GM12892 (cell line): ENCODE data around the gene PATE4. TPM values are rescaled to one million over a fixed set of nuclear protein-coding genes. Genes with fewer than 3 reads are reported as not detected.
"Not testable (repeated sequence)": the region's sequence is repeated elsewhere in the genome, so short reads cannot be mapped to it uniquely, and the experiment has no call there.

Source experiments
- DNase-seq: peaks from one replicate; pipeline ENCODE4 v3.0.0; 2011; ENCODE audit not compliant: insufficient read length
- FAIRE-seq: peaks from 2 replicates; lab custom pipeline; 2011; peaks lifted over from hg19 to GRCh38; lab: Jason Lieb, UNC
- POLR2A ChIP-seq: IDR thresholded peaks from 2 replicates; pipeline ENCODE4 v1.6.1; 2011; ENCODE audit warnings: low read depth, low read length, control low read depth
- POLR2AphosphoS5 ChIP-seq: IDR thresholded peaks from 2 replicates; pipeline ENCODE4 v1.6.1; 2011; ENCODE audit warnings: low read depth, low read length, control low read depth
- TAF1 ChIP-seq: IDR thresholded peaks from 2 replicates; pipeline ENCODE4 v1.6.1; 2011; ENCODE audit warnings: low read depth, mild to moderate bottlenecking, control low read depth, low read length, borderline replicate concordance
- polyA plus RNA-seq: library from polyadenylated mRNA; unstranded; fragments of >200 nt; gene quantifications from one replicate; pipeline ENCODE4 v1.2.1, GENCODE V29; 2012; ENCODE audit warnings: missing spikeins, inconsistent platforms; ENCODE audit not compliant: missing spikeins

Gene PATE4, protein sequence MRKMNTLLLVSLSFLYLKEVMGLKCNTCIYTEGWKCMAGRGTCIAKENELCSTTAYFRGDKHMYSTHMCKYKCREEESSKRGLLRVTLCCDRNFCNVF
- not detected for polyA plus RNA-seq

DNA sequence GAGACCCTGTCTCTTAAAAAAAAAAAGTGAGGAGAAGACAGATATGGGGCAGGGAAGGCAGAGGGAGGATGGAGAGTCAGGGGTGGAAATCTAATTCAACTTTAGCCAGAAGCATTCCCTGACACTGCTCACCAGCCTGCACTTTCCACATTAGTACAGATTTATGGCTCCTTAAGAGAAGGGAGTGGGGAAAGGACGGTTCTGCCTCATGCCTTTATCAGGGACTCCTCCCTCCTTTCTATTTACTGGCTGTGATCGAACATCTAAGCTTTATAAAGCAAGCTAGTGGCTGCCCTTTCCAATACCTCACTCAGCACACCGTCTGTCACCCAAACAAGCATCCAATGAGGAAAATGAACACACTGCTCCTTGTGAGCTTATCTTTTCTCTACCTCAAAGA lies at the start of gene PATE4:
PATE4 (plus strand) TSS at position 301 of the 400 bp plus-strand sequence; CDS start at position 345, 44 bp downstream.
- FAIRE-seq (no peak), DNase-seq (no peak)
- TF ChIP-seq TAF1: no peak
- TF ChIP-seq POLR2AphosphoS5: no peak
- TF ChIP-seq POLR2A: no peak

- no peak for DNase-seq
- FAIRE-seq: no peak
- TF ChIP-seq TAF1 (no peak), POLR2A (no peak), POLR2AphosphoS5 (no peak)
Observed at GRCh38 chr11:125784678-125785077, 48.4 kb upstream of the PATE4 start.

DNA sequence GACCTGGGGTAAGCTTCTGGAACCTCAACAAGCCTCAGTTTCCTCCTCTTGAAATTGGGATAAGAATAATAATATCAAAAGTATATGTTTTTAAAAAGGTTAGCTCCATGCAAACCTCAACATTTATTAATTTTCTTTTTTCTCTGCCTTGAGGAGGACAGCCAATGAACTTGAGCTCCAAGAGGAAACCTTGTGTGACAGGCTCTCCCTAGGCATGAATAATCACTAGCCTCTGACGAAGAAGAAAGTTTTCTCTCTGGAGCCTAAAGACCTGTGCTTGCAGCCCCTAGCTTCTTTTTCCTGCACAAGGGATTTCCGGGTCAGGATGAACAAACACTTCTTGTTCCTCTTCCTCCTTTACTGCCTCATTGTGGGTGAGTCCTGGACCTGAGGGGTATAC lies 45.3 kb upstream of the PATE4 start, which contains the start of gene PATE3:
PATE3 (plus strand) TSS at position 301 of the 400 bp plus-strand sequence; CDS start at position 326, 25 bp downstream.
- FAIRE-seq: no peak
- TF ChIP-seq POLR2AphosphoS5 (no peak), TAF1 (no peak), POLR2A (no peak)
- no peak for DNase-seq

- FAIRE-seq (no peak), DNase-seq (no peak)
- TF ChIP-seq TAF1 (no peak), POLR2A (no peak), POLR2AphosphoS5 (no peak)
Observed at GRCh38 chr11:125790825-125791224, 42.3 kb upstream of the PATE4 start.

- TF ChIP-seq TAF1 (no peak), POLR2AphosphoS5 (no peak), POLR2A (no peak)
- DNase-seq (no peak), FAIRE-seq (no peak)
Observed at GRCh38 chr11:125797641-125798040, 35.5 kb upstream of the PATE4 start.

GRCh38 chr11:125799808-125800207 lies 33.3 kb upstream of the PATE4 start:
- TF ChIP-seq POLR2A: no peak
- no peak for TF ChIP-seq POLR2AphosphoS5
- no peak for TF ChIP-seq TAF1
- no peak for FAIRE-seq
- no peak for DNase-seq

DNA sequence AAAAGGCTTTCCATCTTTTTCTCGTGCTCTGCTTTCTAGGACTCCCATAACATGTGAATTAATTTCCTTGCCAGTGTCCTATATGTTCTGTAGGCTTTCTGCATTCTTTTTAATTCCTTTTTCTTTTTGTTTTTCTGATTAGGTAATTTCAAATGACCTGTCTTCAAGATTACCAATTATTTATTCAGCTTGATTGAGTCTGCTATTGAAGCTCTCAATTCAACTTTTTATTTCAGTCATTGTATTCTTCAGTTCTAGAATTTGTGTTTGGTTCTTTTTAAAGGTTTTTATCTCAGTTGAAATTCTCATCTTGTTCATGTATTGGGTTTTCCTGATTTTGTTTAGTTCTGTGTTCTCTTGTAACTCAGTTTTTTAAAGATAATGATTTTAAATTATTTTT lies 30.7 kb upstream of the PATE4 start:
- FAIRE-seq (no peak), DNase-seq (no peak)
- TF ChIP-seq POLR2A (no peak), POLR2AphosphoS5 (no peak), TAF1 (no peak)

GRCh38 chr11:125807909-125808308 lies 25.2 kb upstream of the PATE4 start:
- no peak for TF ChIP-seq POLR2A
- TF ChIP-seq TAF1: no peak
- no peak for TF ChIP-seq POLR2AphosphoS5
- no peak for FAIRE-seq
- DNase-seq: no peak

DNA sequence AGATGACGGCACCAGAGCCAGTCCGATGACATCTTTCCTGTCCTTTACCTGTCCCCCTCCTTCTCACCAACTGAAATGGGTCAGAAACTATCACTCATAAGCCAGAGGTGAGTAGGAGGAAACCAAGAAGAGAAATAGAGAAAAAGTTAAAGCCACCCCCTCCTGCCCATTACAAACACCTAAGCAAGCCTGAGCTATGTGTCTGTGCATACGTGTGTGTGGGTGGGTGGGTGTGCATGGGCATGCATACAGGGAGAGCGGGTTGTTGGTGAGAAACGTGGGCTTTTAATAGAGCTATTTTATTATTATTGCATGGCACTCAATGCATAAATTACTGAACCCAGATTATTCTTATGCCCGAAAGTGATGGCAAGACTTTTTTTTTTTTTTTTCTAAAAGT lies 2.6 kb downstream of the PATE4 start:
- no peak for FAIRE-seq
- no peak for DNase-seq
- TF ChIP-seq POLR2AphosphoS5 (no peak), TAF1 (no peak), POLR2A (no peak)

DNA sequence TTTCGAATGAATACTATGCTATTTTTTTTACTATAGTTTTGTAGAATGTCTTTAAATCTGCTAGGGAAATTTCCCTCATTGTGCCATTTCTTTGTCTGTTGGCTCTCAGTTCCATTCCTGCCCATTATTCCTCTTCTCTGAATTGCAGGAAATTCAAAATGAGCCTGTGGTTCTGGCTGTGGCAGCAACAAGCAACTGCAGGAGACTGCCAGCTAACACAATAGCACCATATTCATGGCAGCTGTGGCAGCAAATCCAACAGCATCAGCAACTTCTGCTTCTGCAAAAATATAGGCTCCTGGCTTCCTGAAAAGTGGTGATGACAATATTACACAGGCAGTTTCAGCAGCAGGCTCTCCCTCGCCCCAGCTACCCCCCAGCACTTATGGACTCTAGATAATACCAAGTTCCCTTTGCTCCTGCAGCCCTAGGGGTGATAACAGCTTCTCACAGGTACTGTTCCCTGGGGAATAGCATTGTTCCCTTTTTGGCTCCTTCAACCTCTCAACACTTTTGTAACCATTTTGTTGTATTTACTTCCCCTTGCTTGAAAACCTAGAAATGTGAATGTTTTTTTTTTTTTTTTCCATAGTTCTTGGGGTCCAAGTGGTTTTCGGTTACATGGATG lies 9.3 kb downstream of the PATE4 start:
- FAIRE-seq (no peak), DNase-seq (no peak)
- TF ChIP-seq POLR2AphosphoS5: no peak
- no peak for TF ChIP-seq TAF1
- no peak for TF ChIP-seq POLR2A

DNA sequence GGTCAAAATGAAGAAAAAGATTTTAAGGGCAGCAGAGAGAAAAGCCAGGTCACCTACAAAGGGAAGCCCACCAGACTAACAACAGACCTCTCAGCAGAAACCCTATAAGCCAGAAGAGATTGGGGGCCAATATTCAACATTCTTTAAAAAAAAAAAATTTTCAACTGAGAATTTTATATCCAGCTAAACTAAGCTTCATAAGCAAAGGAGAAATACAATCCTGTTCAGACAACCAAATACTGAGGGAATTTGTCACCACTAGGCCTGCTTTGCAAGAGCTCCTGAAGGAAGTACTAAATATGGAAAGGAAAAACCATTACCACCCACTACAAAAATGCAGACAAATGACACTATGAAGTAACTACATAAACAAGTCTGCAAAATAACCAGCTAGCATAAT lies 13.1 kb downstream of the PATE4 start:
- TF ChIP-seq POLR2AphosphoS5 (no peak), TAF1 (no peak), POLR2A (no peak)
- FAIRE-seq (no peak), DNase-seq (no peak)

DNA sequence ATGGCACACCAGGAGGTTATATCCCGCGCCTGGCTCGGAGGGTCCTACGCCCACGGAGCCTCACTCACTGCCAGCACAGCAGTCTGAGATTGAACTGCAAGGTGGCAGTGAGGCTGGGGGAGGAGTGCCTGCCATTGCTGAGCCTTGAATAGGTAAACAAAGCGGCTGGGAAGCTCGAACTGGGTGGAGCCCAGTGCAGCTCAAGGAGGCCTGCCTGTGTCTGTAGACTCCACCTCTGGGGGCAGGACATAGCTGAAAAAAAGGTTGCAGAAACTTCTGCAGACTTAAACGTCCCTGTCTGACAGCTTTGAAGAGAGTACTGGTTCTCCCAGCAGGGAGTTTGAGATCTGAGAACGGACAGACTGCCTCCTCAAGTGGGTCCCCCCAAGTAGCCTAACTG lies 24.6 kb downstream of the PATE4 start:
- not testable (repeated sequence) for DNase-seq

DNA sequence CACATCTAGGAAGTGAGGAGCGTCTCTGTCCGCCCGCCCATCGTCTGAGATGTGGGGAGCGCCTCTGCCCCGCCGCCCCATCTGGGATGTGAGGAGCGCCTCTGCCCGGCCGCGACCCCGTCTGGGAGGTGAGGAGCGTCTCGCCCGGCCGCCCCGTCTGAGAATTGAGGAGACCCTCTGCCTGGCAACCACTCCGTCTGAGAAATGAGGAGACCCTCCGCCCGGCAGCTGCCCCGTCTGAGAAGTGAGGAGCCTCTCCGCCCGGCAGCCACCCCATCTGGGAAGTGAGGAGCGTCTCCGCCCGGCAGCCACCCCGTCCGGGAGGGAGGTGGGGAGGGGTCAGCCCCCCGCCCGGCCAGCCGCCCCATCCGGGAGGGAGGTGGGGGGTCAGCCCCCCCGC lies 29.7 kb downstream of the PATE4 start:
- DNase-seq, FAIRE-seq: not testable (repeated sequence)

More for the DNA sequence above, 24.6 kb downstream of the PATE4 start:
- FAIRE-seq: not testable (repeated sequence)

- DNase-seq, FAIRE-seq: not testable (repeated sequence)
Observed at GRCh38 chr11:125865354-125865753, 32.2 kb downstream of the PATE4 start.
